ENCODE results near the gene NPDC1.

DNA sequence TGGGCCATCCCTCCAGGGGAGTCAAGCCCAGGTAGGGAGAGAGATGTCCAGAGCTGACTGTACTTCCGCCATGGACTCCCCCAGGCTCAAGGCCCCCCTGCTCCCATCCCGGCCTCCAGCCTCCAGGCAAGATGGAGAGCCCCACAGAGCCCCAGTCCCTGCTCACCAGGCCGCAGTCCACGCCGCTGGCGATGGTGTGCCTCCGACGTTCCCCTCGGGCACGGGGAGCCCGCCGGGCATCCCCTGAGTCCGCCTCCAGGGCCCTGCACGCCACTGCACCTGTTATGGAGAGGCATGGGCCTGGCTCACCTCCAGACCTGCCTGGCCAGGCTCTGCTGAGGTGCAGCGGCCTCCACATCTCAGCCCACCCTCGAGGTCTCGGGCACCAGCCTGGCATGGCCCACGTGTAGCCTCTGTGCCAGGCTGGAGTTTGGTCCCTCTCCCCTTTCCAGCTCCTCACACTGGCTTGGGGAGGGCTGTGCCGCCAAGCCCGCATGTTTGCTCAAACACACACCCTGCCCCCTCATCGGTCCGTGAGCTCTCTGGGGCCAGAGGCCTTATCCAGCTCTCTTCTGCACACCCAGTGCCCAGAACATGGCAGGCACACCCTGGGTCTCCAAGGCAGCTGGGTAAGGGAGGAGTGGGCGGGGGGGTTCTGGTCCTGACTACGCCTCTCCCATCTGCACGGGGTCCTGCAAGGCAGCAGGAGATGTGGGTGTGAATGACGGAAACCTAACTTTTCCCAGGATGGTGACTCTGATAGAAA, 20.3 kb upstream of the NPDC1 start:
- TF ChIP-seq EZH2 (IDR thresholded peaks at IDR 0.05; ENCODE audit: insufficient read depth, poor library complexity, severe bottlenecking), result no peak
- no peak for TF ChIP-seq EZH2phosphoT487 (IDR thresholded peaks at IDR 0.05; ENCODE audit: insufficient read depth, low read depth)
